Measurements from ENCODE around the gene SMAD9.

The SMAD9 gene

DNA sequence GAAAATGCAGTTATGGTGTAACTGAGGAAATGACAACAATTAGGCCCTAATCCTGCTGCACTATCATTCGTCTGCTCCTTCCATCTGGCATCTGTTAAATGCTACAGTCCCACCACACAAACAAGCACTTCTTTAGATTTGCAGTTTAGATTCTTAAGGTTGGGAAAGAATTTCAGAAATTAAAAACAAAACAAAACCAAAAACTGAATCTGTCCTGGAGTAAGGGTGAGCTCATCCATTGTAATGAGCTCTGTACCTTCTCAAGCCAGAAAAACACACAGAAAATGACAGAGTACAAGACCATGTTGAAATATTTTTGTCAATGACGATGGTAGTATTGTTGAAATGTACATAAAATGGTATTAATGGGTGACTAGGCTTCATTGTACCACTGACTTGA, 28.3 kb downstream of the SMAD9 start:
- H3K9ac ChIP-seq (ENCODE audit: low read depth, low read length, poor library complexity, severe bottlenecking): no peak overlapping the region

DNA sequence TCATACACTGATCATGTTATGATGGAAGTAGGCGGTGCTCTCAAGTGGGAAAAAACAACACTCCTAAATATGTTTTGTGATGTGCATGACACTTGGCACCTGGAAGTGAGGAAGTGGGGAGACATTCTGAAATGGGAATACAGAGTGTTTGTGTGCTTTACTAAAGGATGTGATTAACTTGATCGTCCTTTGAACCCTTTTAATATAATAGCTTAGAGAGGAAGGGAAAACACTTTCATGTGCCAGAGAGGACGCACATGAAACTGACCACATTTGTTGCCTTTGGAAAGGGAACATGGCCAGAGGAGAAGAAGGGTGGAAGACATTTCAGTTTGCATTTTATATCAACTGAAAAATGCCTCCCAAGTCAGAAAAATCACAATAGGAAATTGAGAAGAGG, 31.4 kb downstream of the SMAD9 start:
- H3K27me3 ChIP-seq (ENCODE audit: insufficient read depth, low read length, poor library complexity, severe bottlenecking): no peaks in the 10 kb centered on the region
- H3K4me2 ChIP-seq (ENCODE audit: low read depth, low read length, poor library complexity, severe bottlenecking): no peak overlapping the region
- no peaks in the 10 kb centered on the region for H3K36me3 ChIP-seq (ENCODE audit: insufficient read depth, low read length)
- no peaks in the 10 kb centered on the region for H3K9me2 ChIP-seq (replicated peaks; ENCODE audit: low read depth, low read length)
- H3K9ac ChIP-seq (ENCODE audit: low read depth, low read length, poor library complexity, severe bottlenecking): no peak overlapping the region
- no peaks in the 10 kb centered on the region for H3F3A ChIP-seq (ENCODE audit: low read depth)
- no peak overlapping the region for H2AFZ ChIP-seq (ENCODE audit: low read length)
- no peak for TF ChIP-seq EZH2phosphoT487 (IDR thresholded peaks at IDR 0.05; ENCODE audit: borderline replicate concordance)
- no peak for TF ChIP-seq CTCF (conservative IDR thresholded peaks at IDR 0.05; ENCODE audit: low read length)
- H3K4me3 ChIP-seq (ENCODE audit: low read length, poor library complexity, severe bottlenecking): no peak overlapping the region
- no peaks in the 10 kb centered on the region for H4K20me1 ChIP-seq (ENCODE audit: insufficient read depth, low read length, poor library complexity, severe bottlenecking)
- no peaks in the 10 kb centered on the region for H3K9me3 ChIP-seq (ENCODE audit: insufficient read depth, low read depth, low read length)
- H3K79me2 ChIP-seq (ENCODE audit: insufficient read depth, low read length): no peaks in the 10 kb centered on the region
- H3K4me1 ChIP-seq (ENCODE audit: insufficient read depth, low read length, poor library complexity, severe bottlenecking): no peaks in the 10 kb centered on the region

More for the DNA sequence above, 28.3 kb downstream of the SMAD9 start:
- TF ChIP-seq CTCF (conservative IDR thresholded peaks at IDR 0.05; ENCODE audit: low read length) (no peak), EZH2phosphoT487 (IDR thresholded peaks at IDR 0.05; ENCODE audit: borderline replicate concordance) (no peak)
- H3K36me3 ChIP-seq (ENCODE audit: insufficient read depth, low read length): no peaks in the 10 kb centered on the region
- H3K79me2 ChIP-seq (ENCODE audit: insufficient read depth, low read length): no peaks in the 10 kb centered on the region
- H2AFZ ChIP-seq (ENCODE audit: low read length): 0 out of 2 replicates have a peak overlapping the region, but pooled peaks have one; percentile 16
- no peaks in the 10 kb centered on the region for H3K27me3 ChIP-seq (ENCODE audit: insufficient read depth, low read length, poor library complexity, severe bottlenecking)
- H3K9me3 ChIP-seq (ENCODE audit: insufficient read depth, low read depth, low read length): no peaks in the 10 kb centered on the region
- no peak overlapping the region for H3K4me2 ChIP-seq (ENCODE audit: low read depth, low read length, poor library complexity, severe bottlenecking)
- no peak overlapping the region for H3K4me3 ChIP-seq (ENCODE audit: low read length, poor library complexity, severe bottlenecking)
- no peaks in the 10 kb centered on the region for H4K20me1 ChIP-seq (ENCODE audit: insufficient read depth, low read length, poor library complexity, severe bottlenecking)
- no peaks in the 10 kb centered on the region for H3F3A ChIP-seq (ENCODE audit: low read depth)
- H3K9me2 ChIP-seq (replicated peaks; ENCODE audit: low read depth, low read length): no peaks in the 10 kb centered on the region
- no peaks in the 10 kb centered on the region for H3K4me1 ChIP-seq (ENCODE audit: insufficient read depth, low read length, poor library complexity, severe bottlenecking)

- Histone ChIP-seq H2AFZ (ENCODE audit: low read length) (no peak overlapping the region), H4K20me1 (ENCODE audit: insufficient read depth, low read length, poor library complexity, severe bottlenecking) (no peaks in the 10 kb centered on the region), H3K4me3 (ENCODE audit: low read length, poor library complexity, severe bottlenecking) (no peak overlapping the region)
These were observed 32.1 kb downstream of the SMAD9 start for GRCh38 chr13:36887758-36888521.

More at GRCh38 chr13:36887758-36888521, 32.1 kb downstream of the SMAD9 start:
- H3K36me3 ChIP-seq (ENCODE audit: insufficient read depth, low read length): no peaks in the 10 kb centered on the region
- no peaks in the 10 kb centered on the region for H3K79me2 ChIP-seq (ENCODE audit: insufficient read depth, low read length)
- TF ChIP-seq EZH2phosphoT487 (IDR thresholded peaks at IDR 0.05; ENCODE audit: borderline replicate concordance) (no peak), CTCF (conservative IDR thresholded peaks at IDR 0.05; ENCODE audit: low read length) (no peak)
- H3K9me3 ChIP-seq (ENCODE audit: insufficient read depth, low read depth, low read length): no peaks in the 10 kb centered on the region
- no peak overlapping the region for H3K9ac ChIP-seq (ENCODE audit: low read depth, low read length, poor library complexity, severe bottlenecking)
- no peaks in the 10 kb centered on the region for H3K4me1 ChIP-seq (ENCODE audit: insufficient read depth, low read length, poor library complexity, severe bottlenecking)
- no peaks in the 10 kb centered on the region for H3K27me3 ChIP-seq (ENCODE audit: insufficient read depth, low read length, poor library complexity, severe bottlenecking)
- H3K4me2 ChIP-seq (ENCODE audit: low read depth, low read length, poor library complexity, severe bottlenecking): no peak overlapping the region
- H3F3A ChIP-seq (ENCODE audit: low read depth): no peaks in the 10 kb centered on the region
- no peaks in the 10 kb centered on the region for H3K9me2 ChIP-seq (replicated peaks; ENCODE audit: low read depth, low read length)
